HCT116 (cell line): ENCODE results near the gene LAMTOR5. TPM values are rescaled to one million over a fixed set of nuclear protein-coding genes. Genes with fewer than 3 reads are reported as not detected.
A peak's percentile ranks its signal among the peaks of the same experiment; 100 is the strongest.

Experiments
- ATAC-seq: fragments of 200-7000 bp; cut with Tn5 transposase; 2 replicates; pipeline ENCODE4 v1.9.1; 2020; ENCODE audit warnings: mild to moderate bottlenecking, moderate library complexity
- BruUV-seq: library from RNA; stranded (reverse); fragments of 400-500 nt; replicated peaks from 2 replicates; lab custom pipeline; 2021; lab: Mats Ljungman, UMichigan
- CTCF ChIA-PET: fragments of 300-600 bp; sonication (Branson Sonifier 250); formaldehyde crosslinking; loops from one replicate; lab custom pipeline; 2021; ENCODE audit warnings: antibody characterized with exemption; lab: Charles Lee
- POLR2A ChIA-PET: fragments of 300-600, 350-600 bp; sonication (Branson Sonifier 250); formaldehyde crosslinking; loops from one replicate; lab custom pipeline; 2021; ENCODE audit warnings: antibody characterized with exemption; lab: Charles Lee
- RAD21 ChIA-PET, 2 experiments: fragments of 300-600 bp; sonication (Branson Sonifier 250); formaldehyde crosslinking; loops; one replicate each; lab custom pipeline; 2023; ENCODE audit warnings: low total read pairs in 2 of 2; ENCODE audit not compliant: uncharacterized antibody in 2 of 2, unreplicated experiment in 2 of 2, low non-redundant PET in 1 of 2; lab: Charles Lee
- DNase-seq: peaks from one replicate; pipeline ENCODE4 v3.0.0-alpha.2; 2010; ENCODE audit warnings: low read depth, low spot score
- H2AFZ ChIP-seq: fragments of 200-600 bp; shearing (Covaris generic), sonication (generic); 2 replicates; pipeline ENCODE4 v1.6.1; 2017; ENCODE audit warnings: low read depth, mixed run types, mixed read lengths, antibody characterized with exemption, low read length; ENCODE audit not compliant: poor library complexity, severe bottlenecking
- H3K27ac ChIP-seq: 2 replicates; pipeline ENCODE4 v1.5.1; 2012; ENCODE audit warnings: low read depth, low read length
- H3K27me3 ChIP-seq: fragments of 200-600 bp; sonication (generic); 2 replicates; pipeline ENCODE4 v1.6.1; 2016; ENCODE audit warnings: mixed run types, low read length, mixed read lengths; ENCODE audit not compliant: insufficient read depth
- H3K36me3 ChIP-seq, 2 experiments: fragments of 200-500 bp in 1 of 2; fragments of 200-600 bp in 1 of 2; sonication (Bioruptor generic) in 1 of 2; sonication (generic) in 1 of 2; 2 replicates each; pipeline versions ENCODE4 v1.5.1 to v1.6.1; 2014 to 2016; ENCODE audit warnings: low read length in 2 of 2, inconsistent platforms in 1 of 2, mixed read lengths in 1 of 2, mixed run types in 1 of 2; ENCODE audit not compliant: insufficient read depth in 2 of 2, control insufficient read depth in 1 of 2
- H3K4me1 ChIP-seq, 2 experiments: fragments of 200-600 bp in 1 of 2; sonication (generic) in 1 of 2; 2 replicates each; pipeline versions ENCODE4 v1.5.1 to v1.6.1; 2012 to 2017; ENCODE audit warnings: low read length in 2 of 2, inconsistent platforms in 1 of 2, mild to moderate bottlenecking in 1 of 2, mixed read lengths in 1 of 2, mixed run types in 1 of 2, moderate library complexity in 1 of 2; ENCODE audit not compliant: insufficient read depth in 2 of 2, control insufficient read depth in 1 of 2
- H3K4me2 ChIP-seq: fragments of 200-600 bp; sonication (generic); 2 replicates; pipeline ENCODE4 v1.6.1; 2017; ENCODE audit warnings: mixed run types, low read length, mixed read lengths
- H3K4me3 ChIP-seq, 2 experiments: fragments of 200-600 bp in 1 of 2; sonication (generic) in 1 of 2; replicated peaks in 1 of 2; 2 replicates each; pipeline ENCODE4 v1.5.1; 2011 to 2016; ENCODE audit warnings: low read length in 2 of 2, control low read depth in 1 of 2, low read depth in 1 of 2, mild to moderate bottlenecking in 1 of 2, mixed read lengths in 1 of 2, mixed run types in 1 of 2
- H3K79me2 ChIP-seq: fragments of 200-600 bp; sonication (generic); 2 replicates; pipeline ENCODE4 v1.6.1; 2017; ENCODE audit warnings: mild to moderate bottlenecking, mixed run types, low read length, moderate library complexity, mixed read lengths; ENCODE audit not compliant: insufficient read depth
- H3K9ac ChIP-seq: fragments of 200-600 bp; sonication (generic); 2 replicates; pipeline ENCODE4 v1.6.1; 2016; ENCODE audit warnings: low read length, mixed read lengths
- H3K9me2 ChIP-seq: fragments of 200-600 bp; sonication (generic), shearing (Covaris generic); 2 replicates; pipeline ENCODE4 v1.6.1; 2017; ENCODE audit warnings: mixed run types, mild to moderate bottlenecking, moderate library complexity; ENCODE audit not compliant: insufficient read depth
- H3K9me3 ChIP-seq, 2 experiments: fragments of 200-500 bp in 1 of 2; fragments of 200-600 bp in 1 of 2; sonication (Bioruptor generic) in 1 of 2; sonication (generic) in 1 of 2; 2 replicates each; pipeline ENCODE4 v1.6.1; 2014 to 2017; ENCODE audit warnings: low read length in 2 of 2, mixed read lengths in 2 of 2, inconsistent platforms in 1 of 2, low read depth in 1 of 2, mild to moderate bottlenecking in 1 of 2, mixed run types in 1 of 2, moderate library complexity in 1 of 2; ENCODE audit not compliant: control insufficient read depth in 1 of 2, insufficient read depth in 1 of 2
- H4K20me1 ChIP-seq: fragments of 200-600 bp; sonication (generic), shearing (Covaris generic); 2 replicates; pipeline ENCODE4 v1.6.1; 2017; ENCODE audit warnings: mixed run types, mild to moderate bottlenecking, moderate library complexity; ENCODE audit not compliant: insufficient read depth
- EGR1 ChIP-seq: IDR thresholded peaks from 2 replicates; pipeline ENCODE4 v1.6.1; 2012; ENCODE audit warnings: low read depth
- POLR2AphosphoS5 ChIP-seq: IDR thresholded peaks from 2 replicates; pipeline ENCODE4 v1.6.1; 2011; ENCODE audit warnings: mild to moderate bottlenecking, low read depth, low read length, moderate library complexity
- RAD21 ChIP-seq: IDR thresholded peaks from 2 replicates; pipeline ENCODE4 v1.6.1; 2012; ENCODE audit warnings: low read depth, mild to moderate bottlenecking
- REST ChIP-seq: IDR thresholded peaks from 2 replicates; pipeline ENCODE4 v1.6.1; 2012; ENCODE audit warnings: low read depth
- SIN3A ChIP-seq: IDR thresholded peaks from 2 replicates; pipeline ENCODE4 v1.6.1; 2012; ENCODE audit warnings: low read depth
- ZNF274 ChIP-seq: fragments of 200-500 bp; sonication (Bioruptor generic); IDR thresholded peaks from 2 replicates; pipeline ENCODE4 v1.6.1; 2014; ENCODE audit warnings: mild to moderate bottlenecking, low read depth, low read length, inconsistent platforms
- intact Hi-C: fragments of 100-400 bp; cut with micrococcal nuclease; formaldehyde crosslinking; loops from 2 replicates; pipeline ENCODE4 v1.10.0; 2022
- total RNA-seq: library from RNA; stranded (reverse); gene quantifications from one replicate; pipeline ENCODE4 v1.2.1, GENCODE V29; 2021; ENCODE audit not compliant: unreplicated experiment
- TF ChIP-seq, protein P1 (sequence below), 3 experiments: fragments of 200-600 bp in 1 of 3; sonication (generic) in 1 of 3; IDR thresholded peaks in 2 of 3; conservative IDR thresholded peaks in 1 of 3; 2 replicates each; pipeline ENCODE4 v1.5.1; 2012 to 2017; ENCODE audit warnings: low read depth in 2 of 3, low read length in 2 of 3, antibody characterized with exemption in 1 of 3, borderline replicate concordance in 1 of 3, control low read depth in 1 of 3, mild to moderate bottlenecking in 1 of 3, mixed read lengths in 1 of 3, mixed run types in 1 of 3, moderate library complexity in 1 of 3; ENCODE audit not compliant: insufficient read depth in 1 of 3

LAMTOR5 gene
- total RNA-seq, 1 experiment from 2014 or later: 137 TPM

DNA sequence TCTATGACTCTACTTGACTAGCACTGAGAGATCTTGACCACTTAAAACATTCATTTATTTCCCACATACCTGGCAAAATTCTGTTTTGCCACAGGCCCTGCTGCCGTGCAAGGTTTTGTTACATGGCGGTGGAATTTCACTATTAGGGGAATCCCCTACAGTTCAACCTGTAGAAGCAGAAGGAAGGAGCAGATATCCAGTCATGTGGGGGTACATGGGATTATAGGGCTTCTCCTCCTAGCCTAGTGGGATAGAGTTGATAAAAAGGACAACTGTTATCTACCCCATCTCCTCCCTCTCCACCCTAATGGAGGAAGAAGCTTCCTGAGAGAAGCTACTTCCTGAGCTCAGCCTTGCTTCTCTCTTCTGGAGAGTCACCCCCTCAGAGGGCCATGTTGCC, 25.7 kb upstream of the LAMTOR5 start:
- Histone ChIP-seq H3K9me3 (no peaks in the 10 kb centered on the region), H3K36me3 (no peaks in the 10 kb centered on the region), H3K4me1 (peaks cover 24 to 39% of the 10 kb centered on the region in 2 experiments), H3K27me3 (0 out of 2 replicates have a peak, but pooled peaks cover 6% of the 10 kb centered on the region), H2AFZ (no peak overlapping the region), H3K4me2 (peak overlapping the region; percentile 64), H3K9ac (no peak overlapping the region), H3K4me3 (no peak overlapping the region), H3K27ac (no peak overlapping the region), H3K9me2 (no peaks in the 10 kb centered on the region), H4K20me1 (no peaks in the 10 kb centered on the region), H3K79me2 (no peaks in the 10 kb centered on the region)
- DNase-seq (no peak), ATAC-seq (no peak)
- no peak for TF ChIP-seq RAD21
- TF ChIP-seq POLR2AphosphoS5: no peak
- TF ChIP-seq EGR1: no peak
- TF ChIP-seq, protein P1, sequence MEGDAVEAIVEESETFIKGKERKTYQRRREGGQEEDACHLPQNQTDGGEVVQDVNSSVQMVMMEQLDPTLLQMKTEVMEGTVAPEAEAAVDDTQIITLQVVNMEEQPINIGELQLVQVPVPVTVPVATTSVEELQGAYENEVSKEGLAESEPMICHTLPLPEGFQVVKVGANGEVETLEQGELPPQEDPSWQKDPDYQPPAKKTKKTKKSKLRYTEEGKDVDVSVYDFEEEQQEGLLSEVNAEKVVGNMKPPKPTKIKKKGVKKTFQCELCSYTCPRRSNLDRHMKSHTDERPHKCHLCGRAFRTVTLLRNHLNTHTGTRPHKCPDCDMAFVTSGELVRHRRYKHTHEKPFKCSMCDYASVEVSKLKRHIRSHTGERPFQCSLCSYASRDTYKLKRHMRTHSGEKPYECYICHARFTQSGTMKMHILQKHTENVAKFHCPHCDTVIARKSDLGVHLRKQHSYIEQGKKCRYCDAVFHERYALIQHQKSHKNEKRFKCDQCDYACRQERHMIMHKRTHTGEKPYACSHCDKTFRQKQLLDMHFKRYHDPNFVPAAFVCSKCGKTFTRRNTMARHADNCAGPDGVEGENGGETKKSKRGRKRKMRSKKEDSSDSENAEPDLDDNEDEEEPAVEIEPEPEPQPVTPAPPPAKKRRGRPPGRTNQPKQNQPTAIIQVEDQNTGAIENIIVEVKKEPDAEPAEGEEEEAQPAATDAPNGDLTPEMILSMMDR (IDR thresholded peaks at IDR 0.05 in 2 of 3, conservative IDR thresholded peaks at IDR 0.05 in 1 of 3; ENCODE audit: borderline replicate concordance in 1 of 3, insufficient read depth in 1 of 3, low read depth in 2 of 3, low read length in 2 of 3): no peak
- no peak for TF ChIP-seq ZNF274
- TF ChIP-seq SIN3A: no peak
- no peak for TF ChIP-seq REST
- no TSS peak for BruUV-seq
- CTCF ChIA-PET: interaction anchor here (1.0 to 1.8 kb wide), 6 partner anchors 17 to 226 kb away, joined by 3 to 15 read pairs (median 4); no protein-coding TSS in a partner anchor
- intact Hi-C loops: loop anchor here (2.0 kb wide), 1 partner anchor 20 kb away; no protein-coding TSS in a partner anchor
- RAD21 ChIA-PET: interaction anchor here (0.7 to 1.6 kb wide), 3 partner anchors 20 to 27 kb away, joined by 3 to 7 read pairs (median 3); no protein-coding TSS in a partner anchor
- POLR2A ChIA-PET: interaction anchor here (1.1 kb wide), 1 partner anchor 99 kb away, joined by 3 read pairs; no protein-coding TSS in a partner anchor
